ENCODE measurements around the gene BBS9. TPM values are rescaled to one million over a fixed set of nuclear protein-coding genes. Genes with fewer than 3 reads are reported as not detected.
A peak's percentile ranks its signal among the peaks of the same experiment; 100 is the strongest.
"Not testable (repeated sequence)": the region's sequence is repeated elsewhere in the genome, so short reads cannot be mapped to it uniquely, and the experiment has no call there.

BBS9 gene
- total RNA-seq, 2 experiments from 2014 or later, result 8.9 to 10.1 TPM

GRCh38 chr7:33190688-33191304, 61.4 kb downstream of the BBS9 start:
- H3K36me3 Mint-ChIP-seq (ENCODE audit: low read depth), result peaks cover 2% of the 10 kb centered on the region
- CTCF ChIA-PET, result no interaction called here
- H3K9me3 Mint-ChIP-seq, result no peaks in the 10 kb centered on the region

GRCh38 chr7:33191340-33191739, 62.0 kb downstream of the BBS9 start:
- DNase-seq, result peak; percentile 28
- Mint-ChIP-seq H3K27me3 (no peaks in the 10 kb centered on the region), H3K9me3 (no peaks in the 10 kb centered on the region), H3K4me3 (no peak overlapping the region), H3K4me1 (peaks cover 14% of the 10 kb centered on the region), H3K27ac (peak overlapping the region; percentile 59), H3K36me3 (ENCODE audit: low read depth) (peaks cover 2% of the 10 kb centered on the region)
- ChIA-PET POLR2A (no interaction called here), CTCF (no interaction called here)

More at GRCh38 chr7:33190688-33191304, 61.4 kb downstream of the BBS9 start:
- Mint-ChIP-seq H3K27me3 (no peaks in the 10 kb centered on the region), H3K4me1 (peaks cover 14% of the 10 kb centered on the region), H3K4me3 (no peak overlapping the region), H3K27ac (peak overlapping the region; percentile 59)
- POLR2A ChIA-PET, result no interaction called here
- DNase-seq, result no peak

GRCh38 chr7:33192695-33193291, 63.4 kb downstream of the BBS9 start:
- Mint-ChIP-seq H3K27ac (no peak overlapping the region), H3K27me3 (no peaks in the 10 kb centered on the region), H3K4me1 (peaks cover 14% of the 10 kb centered on the region), H3K36me3 (ENCODE audit: low read depth) (peaks cover 2% of the 10 kb centered on the region), H3K4me3 (no peak overlapping the region), H3K9me3 (no peaks in the 10 kb centered on the region)
- ChIA-PET CTCF (no interaction called here), POLR2A (no interaction called here)
- no peak for DNase-seq

GRCh38 chr7:33193308-33193864, 64.0 kb downstream of the BBS9 start:
- no peak overlapping the region for H3K4me3 Mint-ChIP-seq
- no peaks in the 10 kb centered on the region for H3K9me3 Mint-ChIP-seq
- H3K36me3 Mint-ChIP-seq (ENCODE audit: low read depth), result peaks cover 2% of the 10 kb centered on the region
- CTCF ChIA-PET, result no interaction called here
- H3K27ac Mint-ChIP-seq, result no peak overlapping the region
- DNase-seq, result no peak
- peaks cover 14% of the 10 kb centered on the region for H3K4me1 Mint-ChIP-seq
- no peaks in the 10 kb centered on the region for H3K27me3 Mint-ChIP-seq
- POLR2A ChIA-PET, result no interaction called here

GRCh38 chr7:33195264-33195663, 65.9 kb downstream of the BBS9 start:
- Mint-ChIP-seq H3K27me3 (no peaks in the 10 kb centered on the region), H3K9me3 (no peaks in the 10 kb centered on the region), H3K27ac (no peak overlapping the region), H3K4me3 (no peak overlapping the region), H3K36me3 (ENCODE audit: low read depth) (peaks cover 2% of the 10 kb centered on the region), H3K4me1 (peaks cover 13% of the 10 kb centered on the region)
- ChIA-PET CTCF (no interaction called here), POLR2A (no interaction called here)
- DNase-seq, result no peak

GRCh38 chr7:33196221-33196620, 66.9 kb downstream of the BBS9 start:
- no peak for DNase-seq
- peaks cover 4% of the 10 kb centered on the region for H3K4me1 Mint-ChIP-seq
- peaks cover 2% of the 10 kb centered on the region for H3K36me3 Mint-ChIP-seq (ENCODE audit: low read depth)
- ChIA-PET CTCF (no interaction called here), POLR2A (no interaction called here)
- H3K4me3 Mint-ChIP-seq, result no peak overlapping the region
- no peaks in the 10 kb centered on the region for H3K27me3 Mint-ChIP-seq
- no peak overlapping the region for H3K27ac Mint-ChIP-seq
- H3K9me3 Mint-ChIP-seq, result no peaks in the 10 kb centered on the region

- no peak for DNase-seq
- no peak overlapping the region for H3K4me3 Mint-ChIP-seq
- no peaks in the 10 kb centered on the region for H3K36me3 Mint-ChIP-seq (ENCODE audit: low read depth)
- POLR2A ChIA-PET, result no interaction called here
- H3K9me3 Mint-ChIP-seq, result no peaks in the 10 kb centered on the region
- CTCF ChIA-PET, result no interaction called here
- H3K27ac Mint-ChIP-seq, result no peak overlapping the region
- H3K27me3 Mint-ChIP-seq, result no peaks in the 10 kb centered on the region
- no peaks in the 10 kb centered on the region for H3K4me1 Mint-ChIP-seq
Measured at GRCh38 chr7:33200282-33200681, 70.9 kb downstream of the BBS9 start.

GRCh38 chr7:33201821-33202220, 72.5 kb downstream of the BBS9 start:
- CTCF ChIA-PET, result no interaction called here
- Mint-ChIP-seq H3K4me1 (no peaks in the 10 kb centered on the region), H3K27me3 (no peaks in the 10 kb centered on the region), H3K27ac (no peak overlapping the region), H3K36me3 (ENCODE audit: low read depth) (no peaks in the 10 kb centered on the region), H3K4me3 (no peak overlapping the region), H3K9me3 (no peaks in the 10 kb centered on the region)
- no peak for DNase-seq
- POLR2A ChIA-PET, result no interaction called here

GRCh38 chr7:33210958-33211357, 81.6 kb downstream of the BBS9 start:
- Mint-ChIP-seq H3K9me3 (peaks cover 26% of the 10 kb centered on the region), H3K36me3 (ENCODE audit: low read depth) (peaks cover 14% of the 10 kb centered on the region), H3K27ac (no peak overlapping the region), H3K4me3 (no peak overlapping the region), H3K27me3 (no peaks in the 10 kb centered on the region), H3K4me1 (no peaks in the 10 kb centered on the region)
- no peak for DNase-seq
- POLR2A ChIA-PET, result no interaction called here
- CTCF ChIA-PET, result no interaction called here

GRCh38 chr7:33212144-33212543, 82.8 kb downstream of the BBS9 start:
- no peak overlapping the region for H3K27ac Mint-ChIP-seq
- CTCF ChIA-PET, result no interaction called here
- H3K36me3 Mint-ChIP-seq (ENCODE audit: low read depth), result peaks cover 14% of the 10 kb centered on the region
- no peaks in the 10 kb centered on the region for H3K27me3 Mint-ChIP-seq
- no peaks in the 10 kb centered on the region for H3K4me1 Mint-ChIP-seq
- no peak overlapping the region for H3K4me3 Mint-ChIP-seq
- H3K9me3 Mint-ChIP-seq, result peaks cover 26% of the 10 kb centered on the region
- POLR2A ChIA-PET, result no interaction called here
- no peak for DNase-seq

- no peaks in the 10 kb centered on the region for H3K4me1 Mint-ChIP-seq
- peaks cover 16% of the 10 kb centered on the region for H3K9me3 Mint-ChIP-seq
- no peak overlapping the region for H3K27ac Mint-ChIP-seq
- peaks cover 10% of the 10 kb centered on the region for H3K36me3 Mint-ChIP-seq (ENCODE audit: low read depth)
- CTCF ChIA-PET, result no interaction called here
- POLR2A ChIA-PET, result no interaction called here
- no peaks in the 10 kb centered on the region for H3K27me3 Mint-ChIP-seq
- H3K4me3 Mint-ChIP-seq, result no peak overlapping the region
- DNase-seq, result no peak
Measured at GRCh38 chr7:33215992-33216391, 86.6 kb downstream of the BBS9 start.

- ChIA-PET CTCF (no interaction called here), POLR2A (no interaction called here)
- Mint-ChIP-seq H3K27ac (no peak overlapping the region), H3K27me3 (no peaks in the 10 kb centered on the region), H3K36me3 (ENCODE audit: low read depth) (peaks cover 3% of the 10 kb centered on the region), H3K4me3 (no peak overlapping the region), H3K4me1 (no peaks in the 10 kb centered on the region), H3K9me3 (no peaks in the 10 kb centered on the region)
- no peak for DNase-seq
Measured at GRCh38 chr7:33217595-33217994, 88.2 kb downstream of the BBS9 start.

- H3K9me3 Mint-ChIP-seq; H3K27ac Mint-ChIP-seq; CTCF ChIA-PET; H3K36me3 Mint-ChIP-seq (ENCODE audit: low read depth); H3K27me3 Mint-ChIP-seq; POLR2A ChIA-PET; DNase-seq; H3K4me1 Mint-ChIP-seq; H3K4me3 Mint-ChIP-seq: not testable (repeated sequence)
Measured at GRCh38 chr7:33218841-33219535, 89.6 kb downstream of the BBS9 start.

- Mint-ChIP-seq H3K9me3 (no peaks in the 10 kb centered on the region), H3K4me1 (no peaks in the 10 kb centered on the region), H3K36me3 (ENCODE audit: low read depth) (no peaks in the 10 kb centered on the region), H3K27me3 (no peaks in the 10 kb centered on the region), H3K27ac (no peak overlapping the region), H3K4me3 (no peak overlapping the region)
- POLR2A ChIA-PET, result no interaction called here
- CTCF ChIA-PET, result no interaction called here
- no peak for DNase-seq
Measured at GRCh38 chr7:33220231-33220630, 90.9 kb downstream of the BBS9 start.

Data from activated CD4-positive, alpha-beta T cell treated with anti-CD3 and anti-CD28 coated beads, Interleukin-2, amount 10 ng/mL, durations not matched to agents 7 days and 5 days (primary cell).